ENCODE data around the gene ESRRB. TPM values are rescaled to one million over a fixed set of nuclear protein-coding genes. Genes with fewer than 3 reads are reported as not detected.
A peak's percentile ranks its signal among the peaks of the same experiment; 100 is the strongest.

ESRRB gene
- polyA plus RNA-seq, 1 experiment = not detected

GRCh38 chr14:76371066-76371465 lies 4.9 kb upstream of the ESRRB start:
- no peak overlapping the region for H3K4me3 ChIP-seq (ENCODE audit: low read depth, low read length)
- no peak for DNase-seq (ENCODE audit: low read depth, low spot score)
- no peak for TF ChIP-seq CTCF (IDR thresholded peaks at IDR 0.05; ENCODE audit: low read depth, low read length)
- no peaks in the 10 kb centered on the region for H3K9me3 ChIP-seq (ENCODE audit: control insufficient read depth, insufficient read depth, low read length)
- H3K27me3 ChIP-seq (ENCODE audit: control insufficient read depth, insufficient read depth, low read length) = peaks cover 28% of the 10 kb centered on the region
- no peak overlapping the region for H3K27ac ChIP-seq (ENCODE audit: low read depth, low read length)
- ChIA-PET POLR2A (no interaction called here), CTCF (interaction anchor here (1.2 to 1.9 kb wide), 2 partner anchors 16 to 320 kb away, joined by 5 to 6 read pairs; no protein-coding TSS in a partner anchor)

GRCh38 chr14:76373456-76373855 lies 2.5 kb upstream of the ESRRB start:
- no peak overlapping the region for H3K27ac ChIP-seq (ENCODE audit: low read depth, low read length)
- H3K4me3 ChIP-seq (ENCODE audit: low read depth, low read length) = no peak overlapping the region
- TF ChIP-seq CTCF (IDR thresholded peaks at IDR 0.05; ENCODE audit: low read depth, low read length) = no peak
- CTCF ChIA-PET = no interaction called here
- DNase-seq (ENCODE audit: low read depth, low spot score) = no peak
- POLR2A ChIA-PET = no interaction called here
- peaks cover 46% of the 10 kb centered on the region for H3K27me3 ChIP-seq (ENCODE audit: control insufficient read depth, insufficient read depth, low read length)
- H3K9me3 ChIP-seq (ENCODE audit: control insufficient read depth, insufficient read depth, low read length) = no peaks in the 10 kb centered on the region

- Histone ChIP-seq H3K27me3 (ENCODE audit: control insufficient read depth, insufficient read depth, low read length) (peaks cover 59% of the 10 kb centered on the region), H3K9me3 (ENCODE audit: control insufficient read depth, insufficient read depth, low read length) (no peaks in the 10 kb centered on the region), H3K4me3 (ENCODE audit: low read depth, low read length) (no peak overlapping the region), H3K27ac (ENCODE audit: low read depth, low read length) (no peak overlapping the region)
- ChIA-PET POLR2A (no interaction called here), CTCF (interaction anchor here (0.5 to 1.1 kb wide), 2 partner anchors 10 to 325 kb away, joined by 3 to 5 read pairs; no protein-coding TSS in a partner anchor)
- no peak for TF ChIP-seq CTCF (IDR thresholded peaks at IDR 0.05; ENCODE audit: low read depth, low read length)
- no peak for DNase-seq (ENCODE audit: low read depth, low spot score)
These were observed 453 bp upstream of the ESRRB start for GRCh38 chr14:76375484-76375883.

GRCh38 chr14:76376409-76376877 lies 506 bp downstream of the ESRRB start:
- CTCF ChIA-PET = interaction anchor here (0.6 kb wide), 1 partner anchor 1061 kb away, joined by 3 read pairs; no protein-coding TSS in a partner anchor
- no peak for DNase-seq (ENCODE audit: low read depth, low spot score)
- H3K27ac ChIP-seq (ENCODE audit: low read depth, low read length) = no peak overlapping the region
- H3K27me3 ChIP-seq (ENCODE audit: control insufficient read depth, insufficient read depth, low read length) = peaks cover 64% of the 10 kb centered on the region
- no peaks in the 10 kb centered on the region for H3K9me3 ChIP-seq (ENCODE audit: control insufficient read depth, insufficient read depth, low read length)
- H3K4me3 ChIP-seq (ENCODE audit: low read depth, low read length) = peak overlapping the region; percentile 18
- no peak for TF ChIP-seq CTCF (IDR thresholded peaks at IDR 0.05; ENCODE audit: low read depth, low read length)
- POLR2A ChIA-PET = no interaction called here

GRCh38 chr14:76376878-76377734 lies 1.2 kb downstream of the ESRRB start:
- peaks cover 67% of the 10 kb centered on the region for H3K27me3 ChIP-seq (ENCODE audit: control insufficient read depth, insufficient read depth, low read length)
- no peak overlapping the region for H3K4me3 ChIP-seq (ENCODE audit: low read depth, low read length)
- POLR2A ChIA-PET = no interaction called here
- no peak for TF ChIP-seq CTCF (IDR thresholded peaks at IDR 0.05; ENCODE audit: low read depth, low read length)
- no peaks in the 10 kb centered on the region for H3K9me3 ChIP-seq (ENCODE audit: control insufficient read depth, insufficient read depth, low read length)
- no peak overlapping the region for H3K27ac ChIP-seq (ENCODE audit: low read depth, low read length)
- CTCF ChIA-PET = interaction anchor here (1.6 kb wide), 1 partner anchor 10 kb away, joined by 10 read pairs; no protein-coding TSS in a partner anchor
- no peak for DNase-seq (ENCODE audit: low read depth, low spot score)
